Measurements from ENCODE around the gene REV1. TPM values are rescaled to one million over a fixed set of nuclear protein-coding genes. Genes with fewer than 3 reads are reported as not detected.
"Not testable (repeated sequence)": the region's sequence is repeated elsewhere in the genome, so short reads cannot be mapped to it uniquely, and the experiment has no call there.

REV1 gene
- total RNA-seq, 6 experiments from 2014 or later, result 17.0 to 19.2 (median 18.6) TPM

- no peaks in the 10 kb centered on the region; the same call in 1 of the 2 replicates for H3K27me3 Mint-ChIP-seq (ENCODE audit: insufficient read depth)
- H3K4me1 Mint-ChIP-seq (ENCODE audit: low read depth), result peaks cover 66% of the 10 kb centered on the region
- TF ChIP-seq, protein P1, sequence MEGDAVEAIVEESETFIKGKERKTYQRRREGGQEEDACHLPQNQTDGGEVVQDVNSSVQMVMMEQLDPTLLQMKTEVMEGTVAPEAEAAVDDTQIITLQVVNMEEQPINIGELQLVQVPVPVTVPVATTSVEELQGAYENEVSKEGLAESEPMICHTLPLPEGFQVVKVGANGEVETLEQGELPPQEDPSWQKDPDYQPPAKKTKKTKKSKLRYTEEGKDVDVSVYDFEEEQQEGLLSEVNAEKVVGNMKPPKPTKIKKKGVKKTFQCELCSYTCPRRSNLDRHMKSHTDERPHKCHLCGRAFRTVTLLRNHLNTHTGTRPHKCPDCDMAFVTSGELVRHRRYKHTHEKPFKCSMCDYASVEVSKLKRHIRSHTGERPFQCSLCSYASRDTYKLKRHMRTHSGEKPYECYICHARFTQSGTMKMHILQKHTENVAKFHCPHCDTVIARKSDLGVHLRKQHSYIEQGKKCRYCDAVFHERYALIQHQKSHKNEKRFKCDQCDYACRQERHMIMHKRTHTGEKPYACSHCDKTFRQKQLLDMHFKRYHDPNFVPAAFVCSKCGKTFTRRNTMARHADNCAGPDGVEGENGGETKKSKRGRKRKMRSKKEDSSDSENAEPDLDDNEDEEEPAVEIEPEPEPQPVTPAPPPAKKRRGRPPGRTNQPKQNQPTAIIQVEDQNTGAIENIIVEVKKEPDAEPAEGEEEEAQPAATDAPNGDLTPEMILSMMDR (IDR thresholded peaks at IDR 0.05), result no peak
- DNase-seq, result no peak
- H3K4me3 Mint-ChIP-seq, result no peak overlapping the region
- no peaks in the 10 kb centered on the region for H3K9me3 Mint-ChIP-seq
- H3K27ac Mint-ChIP-seq, result peak overlapping the region; percentile 60; the same call in 1 of the 2 replicates
- peaks cover 13% of the 10 kb centered on the region for H3K36me3 Mint-ChIP-seq (ENCODE audit: low read depth)
These were observed 12.8 kb downstream of the REV1 start for GRCh38 chr2:99477054-99477453.

DNA sequence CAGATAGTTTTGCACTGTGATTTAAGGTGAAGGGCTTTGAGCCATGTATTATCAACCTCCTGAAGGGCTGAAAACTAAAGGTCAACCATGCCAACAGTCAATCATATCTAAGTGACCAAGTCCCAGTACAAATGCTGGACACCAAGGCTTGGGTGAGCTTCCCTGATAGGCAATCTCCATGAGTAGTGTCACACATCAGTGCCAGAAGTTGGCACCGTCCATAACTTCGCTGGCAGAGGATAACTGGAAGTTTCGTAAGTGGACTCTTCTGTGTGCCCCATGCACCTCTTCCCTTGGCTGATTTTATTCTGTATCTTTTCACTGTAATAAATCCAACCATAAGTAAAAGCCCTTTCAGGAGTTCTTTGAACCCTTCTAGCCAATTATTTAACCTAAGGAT, 13.2 kb downstream of the REV1 start:
- H3K9me3 Mint-ChIP-seq, result no peaks in the 10 kb centered on the region
- peaks cover 67% of the 10 kb centered on the region for H3K4me1 Mint-ChIP-seq (ENCODE audit: low read depth)
- TF ChIP-seq, protein P1 (IDR thresholded peaks at IDR 0.05), result no peak
- DNase-seq, result no peak
- H3K36me3 Mint-ChIP-seq (ENCODE audit: low read depth), result peaks cover 14% of the 10 kb centered on the region
- no peaks in the 10 kb centered on the region; the same call in 1 of the 2 replicates for H3K27me3 Mint-ChIP-seq (ENCODE audit: insufficient read depth)
- H3K4me3 Mint-ChIP-seq, result no peak overlapping the region
- no peak overlapping the region for H3K27ac Mint-ChIP-seq

- Mint-ChIP-seq H3K4me1 (ENCODE audit: low read depth) (peaks cover 54% of the 10 kb centered on the region), H3K27ac (peak overlapping the region; percentile 81), H3K4me3 (peak overlapping the region; percentile 48), H3K36me3 (ENCODE audit: low read depth) (peaks cover 12% of the 10 kb centered on the region)
- H3K27me3 Mint-ChIP-seq (ENCODE audit: insufficient read depth); DNase-seq; H3K9me3 Mint-ChIP-seq: not testable (repeated sequence)
These were observed 14.7 kb downstream of the REV1 start for GRCh38 chr2:99475095-99475494.

GRCh38 chr2:99473518-99474083, 16.2 kb downstream of the REV1 start:
- Mint-ChIP-seq H3K27ac (no peak overlapping the region), H3K36me3 (ENCODE audit: low read depth) (peaks cover 11% of the 10 kb centered on the region), H3K9me3 (no peaks in the 10 kb centered on the region), H3K4me1 (ENCODE audit: low read depth) (peaks cover 49% of the 10 kb centered on the region), H3K27me3 (ENCODE audit: insufficient read depth) (no peaks in the 10 kb centered on the region; the same call in 1 of the 2 replicates), H3K4me3 (no peak overlapping the region)
- no peak for DNase-seq
- TF ChIP-seq, protein P1 (IDR thresholded peaks at IDR 0.05), result no peak

GRCh38 chr2:99472600-99472960, 17.2 kb downstream of the REV1 start:
- Mint-ChIP-seq H3K27ac (no peak overlapping the region), H3K4me1 (ENCODE audit: low read depth) (peaks cover 49% of the 10 kb centered on the region), H3K36me3 (ENCODE audit: low read depth) (peaks cover 6% of the 10 kb centered on the region), H3K9me3 (no peaks in the 10 kb centered on the region), H3K4me3 (no peak overlapping the region), H3K27me3 (ENCODE audit: insufficient read depth) (no peaks in the 10 kb centered on the region; the same call in 1 of the 2 replicates)
- TF ChIP-seq, protein P1 (IDR thresholded peaks at IDR 0.05), result no peak
- DNase-seq, result no peak

GRCh38 chr2:99471654-99472599, 17.9 kb downstream of the REV1 start:
- peaks cover 6% of the 10 kb centered on the region for H3K36me3 Mint-ChIP-seq (ENCODE audit: low read depth)
- H3K27me3 Mint-ChIP-seq (ENCODE audit: insufficient read depth), result no peaks in the 10 kb centered on the region
- TF ChIP-seq, protein P1 (IDR thresholded peaks at IDR 0.05), result no peak
- H3K27ac Mint-ChIP-seq, result no peak overlapping the region; the same call in 1 of the 2 replicates
- DNase-seq, result no peak
- H3K4me1 Mint-ChIP-seq (ENCODE audit: low read depth), result peaks cover 46% of the 10 kb centered on the region
- no peaks in the 10 kb centered on the region for H3K9me3 Mint-ChIP-seq
- H3K4me3 Mint-ChIP-seq, result no peak overlapping the region; the same call in 1 of the 2 replicates
